ENCODE data around the gene PAK5. TPM values are rescaled to one million over a fixed set of nuclear protein-coding genes. Genes with fewer than 3 reads are reported as not detected.

Gene PAK5
- total and polyA plus RNA-seq, 8 donors = 1.0 to 2.0 (median 1.5) TPM

DNA sequence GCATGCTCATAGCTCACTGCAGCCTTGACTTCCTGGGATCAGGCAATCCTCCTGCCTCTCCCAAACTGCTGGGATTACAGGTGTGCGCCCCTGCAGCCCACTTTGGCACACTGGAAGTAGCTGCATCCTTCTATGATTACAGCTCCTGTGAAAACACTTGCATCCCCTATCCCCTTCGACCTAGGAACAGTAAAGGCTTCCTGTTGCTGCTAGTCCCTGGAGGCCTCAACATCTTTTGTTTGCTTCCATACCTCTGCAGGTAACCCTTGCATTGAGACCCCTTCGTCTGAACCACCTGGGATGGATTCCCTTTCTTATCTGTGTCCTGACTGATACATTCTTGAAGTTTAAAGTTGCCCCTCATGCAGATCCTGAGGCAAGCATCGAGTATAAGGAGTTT, 152.4 kb downstream of the PAK5 start:
- TF ChIP-seq, protein P1, sequence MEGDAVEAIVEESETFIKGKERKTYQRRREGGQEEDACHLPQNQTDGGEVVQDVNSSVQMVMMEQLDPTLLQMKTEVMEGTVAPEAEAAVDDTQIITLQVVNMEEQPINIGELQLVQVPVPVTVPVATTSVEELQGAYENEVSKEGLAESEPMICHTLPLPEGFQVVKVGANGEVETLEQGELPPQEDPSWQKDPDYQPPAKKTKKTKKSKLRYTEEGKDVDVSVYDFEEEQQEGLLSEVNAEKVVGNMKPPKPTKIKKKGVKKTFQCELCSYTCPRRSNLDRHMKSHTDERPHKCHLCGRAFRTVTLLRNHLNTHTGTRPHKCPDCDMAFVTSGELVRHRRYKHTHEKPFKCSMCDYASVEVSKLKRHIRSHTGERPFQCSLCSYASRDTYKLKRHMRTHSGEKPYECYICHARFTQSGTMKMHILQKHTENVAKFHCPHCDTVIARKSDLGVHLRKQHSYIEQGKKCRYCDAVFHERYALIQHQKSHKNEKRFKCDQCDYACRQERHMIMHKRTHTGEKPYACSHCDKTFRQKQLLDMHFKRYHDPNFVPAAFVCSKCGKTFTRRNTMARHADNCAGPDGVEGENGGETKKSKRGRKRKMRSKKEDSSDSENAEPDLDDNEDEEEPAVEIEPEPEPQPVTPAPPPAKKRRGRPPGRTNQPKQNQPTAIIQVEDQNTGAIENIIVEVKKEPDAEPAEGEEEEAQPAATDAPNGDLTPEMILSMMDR (IDR thresholded peaks at IDR 0.05) = no peak
- Histone ChIP-seq H3K4me3 (no peak overlapping the region), H3K4me1 (no peaks in the 10 kb centered on the region), H3K9me3 (no peaks in the 10 kb centered on the region), H3K27me3 (no peaks in the 10 kb centered on the region), H3K36me3 (no peaks in the 10 kb centered on the region), H3K27ac (no peak overlapping the region)
- no peak for ATAC-seq
- no peak for FAIRE-seq
- no peak for DNase-seq
- 50 to 58% methylated on average over 4 of the region's 4 CpGs for WGBS, 2 donors
- intact Hi-C loops (cut with DNase I) = no loop called here

DNA sequence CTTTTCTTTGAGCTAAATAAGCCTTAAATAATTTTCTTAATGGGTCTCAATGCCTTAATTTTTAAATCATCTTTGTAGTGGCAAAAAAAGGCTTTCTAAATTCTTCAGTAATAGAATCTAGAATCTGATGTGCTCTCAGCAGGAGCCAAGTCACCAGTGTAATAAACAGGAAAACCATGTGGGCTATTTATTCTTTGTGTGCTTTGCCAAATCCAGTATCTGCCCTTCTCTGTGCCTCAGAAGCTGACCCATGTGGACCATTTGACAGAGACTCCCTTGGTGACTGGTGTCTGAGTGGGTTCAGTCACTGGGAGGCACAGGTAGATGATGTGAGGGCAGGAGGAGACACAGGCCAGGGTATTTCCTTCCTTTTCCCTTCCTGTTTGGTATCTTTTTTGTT, 152.9 kb downstream of the PAK5 start:
- H3K36me3 ChIP-seq = no peaks in the 10 kb centered on the region
- no peak overlapping the region for H3K4me3 ChIP-seq
- TF ChIP-seq, protein P1 (IDR thresholded peaks at IDR 0.05) = no peak
- H3K27me3 ChIP-seq = no peaks in the 10 kb centered on the region
- no peaks in the 10 kb centered on the region for H3K9me3 ChIP-seq
- ATAC-seq (no peak), FAIRE-seq (no peak), DNase-seq (no peak)
- intact Hi-C loops (cut with DNase I) = no loop called here
- H3K27ac ChIP-seq = no peak overlapping the region
- H3K4me1 ChIP-seq = no peaks in the 10 kb centered on the region

DNA sequence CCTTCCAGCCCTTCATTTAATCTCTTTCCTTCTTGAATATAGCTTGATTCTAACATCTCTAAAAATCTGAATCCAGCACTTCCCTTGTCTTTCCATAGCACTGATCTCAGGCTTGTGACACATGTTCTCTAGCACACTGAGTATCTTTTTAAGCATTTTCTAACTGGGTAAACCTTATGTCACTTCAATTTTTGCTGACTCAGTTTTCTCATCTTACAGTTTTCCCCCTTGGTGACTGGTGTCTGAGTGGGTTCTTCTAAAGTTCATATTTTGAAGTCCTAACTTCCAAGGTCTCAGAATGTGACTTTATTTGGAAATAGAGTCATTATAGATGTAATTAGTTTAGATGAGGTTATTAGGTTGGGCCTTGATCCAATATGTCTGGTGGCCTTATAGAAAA, 153.9 kb downstream of the PAK5 start:
- Histone ChIP-seq H3K27me3 (no peaks in the 10 kb centered on the region), H3K4me1 (no peaks in the 10 kb centered on the region), H3K9me3 (no peaks in the 10 kb centered on the region), H3K36me3 (no peaks in the 10 kb centered on the region), H3K27ac (no peak overlapping the region), H3K4me3 (no peak overlapping the region)
- ATAC-seq (no peak), FAIRE-seq (no peak), DNase-seq (no peak)
- TF ChIP-seq, protein P1 (IDR thresholded peaks at IDR 0.05) = no peak
- intact Hi-C loops (cut with DNase I) = no loop called here

DNA sequence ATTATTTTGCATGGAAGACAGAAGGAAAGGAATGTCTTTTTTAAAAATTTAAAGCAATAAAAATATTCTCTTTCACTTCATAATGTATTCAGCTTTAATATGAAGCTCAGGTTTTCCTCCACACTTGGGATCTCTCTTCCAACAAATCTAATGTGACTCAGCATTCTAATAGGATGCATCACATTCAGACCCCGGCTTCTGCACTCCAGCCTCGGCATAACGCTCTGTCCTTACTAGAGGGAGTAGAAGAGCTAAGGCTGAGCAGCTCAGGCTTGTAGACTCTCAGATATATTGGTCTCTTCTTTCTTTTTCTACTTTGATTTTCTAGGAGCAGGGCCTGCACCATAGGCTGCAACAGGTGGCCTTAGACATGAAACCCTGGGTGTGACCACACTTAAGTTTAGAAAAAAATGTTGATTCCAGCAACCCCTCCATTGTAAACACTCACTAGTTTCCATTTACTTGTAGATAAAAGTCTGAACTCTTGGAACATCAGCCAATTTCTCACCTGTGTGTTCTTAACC, 161.7 kb downstream of the PAK5 start:
- DNase-seq (no peak), FAIRE-seq (no peak), ATAC-seq (no peak)
- Histone ChIP-seq H3K27me3 (no peaks in the 10 kb centered on the region), H3K36me3 (no peaks in the 10 kb centered on the region), H3K9me3 (no peaks in the 10 kb centered on the region), H3K27ac (no peak overlapping the region), H3K4me3 (no peak overlapping the region), H3K4me1 (no peaks in the 10 kb centered on the region)
- intact Hi-C loops (cut with DNase I) = no loop called here
- WGBS, 2 donors = 79 to 89% methylated on average over 3 of the region's 3 CpGs
- TF ChIP-seq, protein P1 (IDR thresholded peaks at IDR 0.05) = no peak

DNA sequence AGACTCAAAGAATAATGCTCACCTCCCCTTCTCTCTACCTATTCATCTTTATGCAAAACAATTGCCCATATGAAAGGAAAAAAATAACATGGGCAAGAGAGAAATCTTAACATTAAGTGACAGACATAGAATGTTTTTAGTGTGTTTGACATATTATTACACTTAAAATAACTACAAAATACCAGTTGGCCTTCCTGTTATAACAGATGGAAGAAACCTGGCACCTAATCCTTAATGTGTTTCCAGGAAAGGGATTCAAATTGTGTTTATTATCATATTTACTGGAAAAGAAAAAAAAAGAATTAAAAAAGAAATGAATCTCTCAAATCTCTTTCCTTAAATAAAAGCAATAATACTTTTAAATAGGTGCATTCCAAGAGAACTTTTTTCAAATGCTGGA, 165.9 kb downstream of the PAK5 start:
- no peak overlapping the region for H3K27ac ChIP-seq
- no peaks in the 10 kb centered on the region for H3K4me1 ChIP-seq
- H3K36me3 ChIP-seq = no peaks in the 10 kb centered on the region
- H3K9me3 ChIP-seq = no peaks in the 10 kb centered on the region
- DNase-seq = no peak
- TF ChIP-seq, protein P1 (IDR thresholded peaks at IDR 0.05) = no peak
- ATAC-seq = no peak
- FAIRE-seq = no peak
- H3K27me3 ChIP-seq = no peaks in the 10 kb centered on the region
- H3K4me3 ChIP-seq = no peak overlapping the region
- intact Hi-C loops (cut with DNase I) = no loop called here
